CD8-positive, alpha-beta memory T cell (primary cell): ENCODE data around the gene CDHR1. TPM values are rescaled to one million over a fixed set of nuclear protein-coding genes. Genes with fewer than 3 reads are reported as not detected.
"Not testable (repeated sequence)": the region's sequence is repeated elsewhere in the genome, so short reads cannot be mapped to it uniquely, and the experiment has no call there.

Source experiments
- CTCF ChIA-PET: fragments of 350-600 bp; sonication (Branson Sonifier 250); formaldehyde crosslinking; loops from one replicate; lab custom pipeline; 2021; ENCODE audit warnings: antibody characterized with exemption; lab: Charles Lee
- POLR2A ChIA-PET: fragments of 350-600 bp; sonication (Branson Sonifier 250); formaldehyde crosslinking; loops from one replicate; lab custom pipeline; 2021; ENCODE audit warnings: antibody characterized with exemption; lab: Charles Lee
- DNase-seq, 5 donors: peaks; one replicate each; pipeline versions ENCODE4 v3.0.0 to v3.0.0-alpha.2; 2020 to 2022; ENCODE audit warnings: mixed read lengths in 1 of 5
- H3K27ac ChIP-seq: one replicate; pipeline ENCODE4 v1.7.0; 2013; ENCODE audit warnings: low read depth, mild to moderate bottlenecking, low read length, moderate library complexity
- H3K27me3 ChIP-seq: 2 replicates; pipeline ENCODE4 v1.7.0; 2013; ENCODE audit warnings: low read length, mild to moderate bottlenecking; ENCODE audit not compliant: insufficient read depth, poor library complexity, severe bottlenecking
- H3K36me3 ChIP-seq: 2 replicates; pipeline ENCODE4 v1.7.0; 2013; ENCODE audit warnings: mild to moderate bottlenecking, low read length, moderate library complexity; ENCODE audit not compliant: insufficient read depth
- H3K4me1 ChIP-seq: 2 replicates; pipeline ENCODE4 v1.7.0; 2013; ENCODE audit warnings: mild to moderate bottlenecking, low read length, moderate library complexity; ENCODE audit not compliant: insufficient read depth
- H3K4me3 ChIP-seq: 2 replicates; pipeline ENCODE4 v1.7.0; 2013; ENCODE audit warnings: mild to moderate bottlenecking, low read length
- H3K9me3 ChIP-seq: 2 replicates; pipeline ENCODE4 v1.7.0; 2013; ENCODE audit warnings: mild to moderate bottlenecking, low read length
- H3K27ac Mint-ChIP-seq, 8 donors: one replicate each; pipeline ENCODE4 v1.8.0; 2020 to 2021; ENCODE audit warnings: mixed read lengths in 8 of 8, mild to moderate bottlenecking in 6 of 8, inconsistent platforms in 3 of 8, moderate library complexity in 3 of 8
- H3K27me3 Mint-ChIP-seq, 2 donors: one replicate each; pipeline ENCODE4 v1.8.0; 2020 to 2021; ENCODE audit warnings: mixed read lengths in 2 of 2, mild to moderate bottlenecking in 1 of 2, moderate library complexity in 1 of 2
- H3K36me3 Mint-ChIP-seq, 3 donors: one replicate each; pipeline ENCODE4 v1.8.0; 2020 to 2021; ENCODE audit warnings: mixed read lengths in 3 of 3, inconsistent platforms in 1 of 3, mild to moderate bottlenecking in 1 of 3
- H3K4me1 Mint-ChIP-seq, 3 donors: one replicate each; pipeline ENCODE4 v1.8.0; 2020 to 2021; ENCODE audit warnings: mixed read lengths in 3 of 3, inconsistent platforms in 1 of 3, mild to moderate bottlenecking in 1 of 3
- H3K4me3 Mint-ChIP-seq, 7 donors: one replicate each; pipeline ENCODE4 v1.8.0; 2020 to 2021; ENCODE audit warnings: mixed read lengths in 7 of 7, mild to moderate bottlenecking in 6 of 7, moderate library complexity in 4 of 7, inconsistent platforms in 2 of 7
- H3K9me3 Mint-ChIP-seq, 5 donors: one replicate each; pipeline ENCODE4 v1.8.0; 2020 to 2022; ENCODE audit warnings: mixed read lengths in 5 of 5, mild to moderate bottlenecking in 3 of 5, moderate library complexity in 2 of 5, inconsistent platforms in 1 of 5
- polyA plus RNA-seq: library from polyadenylated mRNA; unstranded; fragments of 300-500 nt; fragmentation: Illumina TruSeq; gene quantifications from one replicate; pipeline ENCODE4 v1.2.3, GENCODE V29; 2021
- total RNA-seq, 2 experiments: library from RNA; stranded (reverse); gene quantifications; one replicate each; pipeline ENCODE4 v1.2.3, GENCODE V29; 2021

The CDHR1 gene
- total and polyA plus RNA-seq, 3 experiments from 2014 or later, result 1.4 to 1.7 (median 1.4) TPM

- no peaks in the 10 kb centered on the region for H3K27me3 Mint-ChIP-seq
- peaks cover 3 to 14% (median 13%) of the 10 kb centered on the region in 3 donors for H3K4me1 Mint-ChIP-seq
- peak overlapping the region in 4 of 8 donors; percentile 27 to 80 (median 46) for H3K27ac Mint-ChIP-seq
- H3K36me3 ChIP-seq, result no peaks in the 10 kb centered on the region
- H3K4me3 Mint-ChIP-seq, result no peak overlapping the region
- H3K9me3 ChIP-seq, result no peaks in the 10 kb centered on the region
- POLR2A ChIA-PET, result no interaction called here
- DNase-seq, result no peak
- H3K36me3 Mint-ChIP-seq, result no peaks in the 10 kb centered on the region
- no peak overlapping the region for H3K27ac ChIP-seq
- H3K27me3 ChIP-seq, result no peaks in the 10 kb centered on the region
- H3K4me3 ChIP-seq, result no peak overlapping the region
- H3K9me3 Mint-ChIP-seq, result no peaks in the 10 kb centered on the region
- CTCF ChIA-PET, result no interaction called here
- peaks cover 29% of the 10 kb centered on the region for H3K4me1 ChIP-seq
These were observed 18.9 kb upstream of the CDHR1 start for GRCh38 chr10:84175436-84175835.

DNA sequence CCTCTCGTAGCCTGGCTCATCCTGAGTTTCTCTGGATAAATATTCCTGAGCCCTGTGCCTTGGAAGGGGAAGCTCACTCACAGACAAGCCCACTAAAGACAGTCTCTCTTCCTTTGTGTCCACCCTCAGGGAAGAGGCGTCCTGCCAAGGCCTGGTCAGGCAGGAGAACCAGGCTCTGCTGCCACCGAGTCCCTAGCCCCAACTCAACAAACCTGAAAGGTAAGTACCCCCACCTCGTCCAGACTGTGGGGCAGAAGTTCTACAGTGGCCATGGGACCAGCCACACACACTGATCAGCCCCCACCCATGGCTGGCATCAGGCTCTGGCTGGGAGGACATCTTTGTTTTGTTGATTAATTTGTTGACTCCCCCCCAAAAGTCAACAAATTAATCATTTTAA lies 18.0 kb upstream of the CDHR1 start:
- Histone ChIP-seq H3K4me1 (peaks cover 29% of the 10 kb centered on the region), H3K4me3 (no peak overlapping the region), H3K27ac (peak overlapping the region; percentile 5), H3K36me3 (no peaks in the 10 kb centered on the region), H3K9me3 (no peaks in the 10 kb centered on the region), H3K27me3 (no peaks in the 10 kb centered on the region)
- H3K9me3 Mint-ChIP-seq, result no peaks in the 10 kb centered on the region
- no peak for DNase-seq
- peak overlapping the region in 6 of 8 donors; percentile 89 to 96 (median 94) for H3K27ac Mint-ChIP-seq
- CTCF ChIA-PET, result interaction anchor here (1.5 to 2.4 kb wide), 4 partner anchors 19 to 38 kb away, joined by 6 to 11 read pairs (median 8); no protein-coding TSS in a partner anchor
- H3K4me1 Mint-ChIP-seq, result peaks cover 3 to 14% (median 13%) of the 10 kb centered on the region in 3 donors
- peak overlapping the region in 4 of 7 donors; percentile 2 to 75 (median 66) for H3K4me3 Mint-ChIP-seq
- POLR2A ChIA-PET, result interaction anchor here (1.9 kb wide), 1 partner anchor 18 kb away, joined by 8 read pairs; the partner anchor contains the start of gene CDHR1
- no peaks in the 10 kb centered on the region for H3K36me3 Mint-ChIP-seq
- H3K27me3 Mint-ChIP-seq, result no peaks in the 10 kb centered on the region

GRCh38 chr10:84176836-84177474 lies 17.4 kb upstream of the CDHR1 start:
- CTCF ChIA-PET, result interaction anchor here (0.8 to 2.4 kb wide), 9 partner anchors 13 to 173 kb away, joined by 3 to 11 read pairs (median 4); no protein-coding TSS in a partner anchor
- peaks cover 29% of the 10 kb centered on the region for H3K4me1 ChIP-seq
- peak overlapping the region in 6 of 8 donors; percentile 89 to 96 (median 94) for H3K27ac Mint-ChIP-seq

DNA sequence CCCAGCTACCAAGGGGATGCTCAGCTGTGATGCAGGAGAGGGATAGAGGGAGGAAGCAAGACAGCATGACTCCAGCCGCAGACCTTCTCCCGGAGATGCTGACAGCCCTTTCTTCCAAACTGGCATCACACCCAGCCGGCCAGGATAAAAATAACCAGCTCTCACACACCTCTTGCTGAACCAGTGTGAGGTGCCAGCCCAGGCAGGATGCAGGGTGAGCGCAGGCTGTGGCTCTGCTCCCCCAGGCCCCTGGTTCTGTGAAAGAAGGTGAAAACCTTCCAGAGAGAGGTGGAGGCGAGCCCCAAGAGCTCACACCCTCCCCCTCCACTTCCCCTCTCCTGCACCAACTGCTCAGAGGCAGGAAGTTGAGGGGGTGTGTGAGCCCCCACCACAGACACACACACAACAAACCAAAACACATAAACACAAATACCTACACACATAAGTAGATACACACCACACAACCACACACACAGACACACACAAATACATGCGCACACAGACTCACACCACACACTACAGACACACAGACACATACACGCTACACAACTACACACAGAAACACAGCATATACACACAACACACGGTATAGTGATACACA lies 16.7 kb upstream of the CDHR1 start:
- Mint-ChIP-seq H3K9me3 (no peaks in the 10 kb centered on the region), H3K4me1 (peaks cover 3 to 14% (median 13%) of the 10 kb centered on the region in 3 donors), H3K27ac (no peak overlapping the region), H3K27me3 (no peaks in the 10 kb centered on the region), H3K4me3 (no peak overlapping the region), H3K36me3 (no peaks in the 10 kb centered on the region)
- CTCF ChIA-PET, result interaction anchor here (0.8 to 2.4 kb wide), 10 partner anchors 14 to 173 kb away, joined by 3 to 11 read pairs (median 4); no protein-coding TSS in a partner anchor
- POLR2A ChIA-PET, result interaction anchor here (0.8 to 1.9 kb wide), 5 partner anchors 17 to 39 kb away, joined by 3 to 8 read pairs (median 5); partner anchors contain the start of genes CDHR1 and GHITM
- H3K4me3 ChIP-seq, result no peak overlapping the region
- peak; percentile 53 to 84 (median 59) for DNase-seq
- H3K9me3 ChIP-seq, result no peaks in the 10 kb centered on the region
- H3K36me3 ChIP-seq, result no peaks in the 10 kb centered on the region
- H3K27me3 ChIP-seq, result no peaks in the 10 kb centered on the region
- peaks cover 29% of the 10 kb centered on the region for H3K4me1 ChIP-seq
- H3K27ac ChIP-seq, result peak overlapping the region; percentile 5

More at GRCh38 chr10:84176836-84177474, 17.4 kb upstream of the CDHR1 start:
- Mint-ChIP-seq H3K27me3 (no peaks in the 10 kb centered on the region), H3K4me3 (peak overlapping the region in 5 of 7 donors; percentile 2 to 75 (median 59)), H3K36me3 (no peaks in the 10 kb centered on the region), H3K9me3 (no peaks in the 10 kb centered on the region), H3K4me1 (peaks cover 3 to 14% (median 13%) of the 10 kb centered on the region in 3 donors)
- Histone ChIP-seq H3K27ac (peak overlapping the region; percentile 5), H3K4me3 (no peak overlapping the region), H3K9me3 (no peaks in the 10 kb centered on the region), H3K27me3 (no peaks in the 10 kb centered on the region), H3K36me3 (no peaks in the 10 kb centered on the region)
- no peak for DNase-seq
- POLR2A ChIA-PET, result interaction anchor here (0.8 to 1.9 kb wide), 5 partner anchors 17 to 38 kb away, joined by 3 to 8 read pairs (median 5); partner anchors contain the start of genes CDHR1 and GHITM

GRCh38 chr10:84178160-84178609 lies 16.2 kb upstream of the CDHR1 start:
- Mint-ChIP-seq H3K27ac (no peak overlapping the region), H3K4me1 (peaks cover 3 to 14% (median 13%) of the 10 kb centered on the region in 3 donors), H3K27me3 (no peaks in the 10 kb centered on the region), H3K9me3 (no peaks in the 10 kb centered on the region), H3K4me3 (no peak overlapping the region), H3K36me3 (no peaks in the 10 kb centered on the region)
- Histone ChIP-seq H3K4me3 (no peak overlapping the region), H3K36me3 (no peaks in the 10 kb centered on the region), H3K4me1 (peaks cover 29% of the 10 kb centered on the region), H3K27ac (no peak overlapping the region), H3K9me3 (no peaks in the 10 kb centered on the region), H3K27me3 (no peaks in the 10 kb centered on the region)
- POLR2A ChIA-PET, result interaction anchor here (1.0 to 1.9 kb wide), 4 partner anchors 16 to 39 kb away, joined by 3 to 8 read pairs (median 6); partner anchors contain the start of genes CDHR1 and GHITM
- CTCF ChIA-PET, result interaction anchor here (0.8 to 2.4 kb wide), 8 partner anchors 17 to 172 kb away, joined by 3 to 11 read pairs (median 5); no protein-coding TSS in a partner anchor
- DNase-seq, result no peak

DNA sequence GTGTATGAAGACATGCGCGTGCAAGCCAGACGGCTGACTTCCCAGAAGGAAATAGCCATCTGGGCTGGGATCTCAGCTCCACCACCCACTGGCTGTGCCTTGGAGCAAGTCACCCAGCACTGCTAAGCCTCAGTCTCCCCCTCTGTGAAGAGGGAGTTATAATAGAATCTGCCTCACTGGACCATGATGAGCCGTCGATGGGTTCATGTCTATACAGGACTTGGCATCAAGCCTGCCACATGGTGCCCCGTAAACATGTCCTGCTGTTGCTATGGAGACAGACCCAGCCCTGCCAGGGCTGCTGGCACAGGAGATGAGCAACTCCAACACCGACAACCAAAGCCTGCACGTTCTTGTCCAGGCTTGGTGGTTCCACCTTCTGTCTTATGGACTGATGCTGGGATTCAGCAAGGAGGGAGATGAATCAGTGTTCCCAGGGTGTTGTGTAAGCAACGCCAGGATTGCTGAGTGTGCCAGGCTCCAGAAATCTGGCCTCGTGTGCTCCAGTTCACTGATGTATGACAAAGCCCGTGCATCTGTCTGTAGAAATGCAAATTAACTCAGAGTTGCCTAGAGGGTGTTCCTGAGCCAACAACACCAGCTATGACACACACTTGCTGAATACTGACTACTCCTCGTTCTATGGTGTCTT lies 15.2 kb upstream of the CDHR1 start:
- Mint-ChIP-seq H3K4me1 (peaks cover 4 to 14% (median 13%) of the 10 kb centered on the region in 3 donors), H3K27me3 (no peaks in the 10 kb centered on the region), H3K27ac (no peak overlapping the region), H3K36me3 (no peaks in the 10 kb centered on the region), H3K4me3 (no peak overlapping the region), H3K9me3 (no peaks in the 10 kb centered on the region)
- CTCF ChIA-PET, result no interaction called here
- POLR2A ChIA-PET, result no interaction called here
- H3K9me3 ChIP-seq, result no peaks in the 10 kb centered on the region
- no peak overlapping the region for H3K27ac ChIP-seq
- peak; percentile 14 to 72 (median 26) for DNase-seq
- no peaks in the 10 kb centered on the region for H3K27me3 ChIP-seq
- peaks cover 29% of the 10 kb centered on the region for H3K4me1 ChIP-seq
- no peak overlapping the region for H3K4me3 ChIP-seq
- no peaks in the 10 kb centered on the region for H3K36me3 ChIP-seq

DNA sequence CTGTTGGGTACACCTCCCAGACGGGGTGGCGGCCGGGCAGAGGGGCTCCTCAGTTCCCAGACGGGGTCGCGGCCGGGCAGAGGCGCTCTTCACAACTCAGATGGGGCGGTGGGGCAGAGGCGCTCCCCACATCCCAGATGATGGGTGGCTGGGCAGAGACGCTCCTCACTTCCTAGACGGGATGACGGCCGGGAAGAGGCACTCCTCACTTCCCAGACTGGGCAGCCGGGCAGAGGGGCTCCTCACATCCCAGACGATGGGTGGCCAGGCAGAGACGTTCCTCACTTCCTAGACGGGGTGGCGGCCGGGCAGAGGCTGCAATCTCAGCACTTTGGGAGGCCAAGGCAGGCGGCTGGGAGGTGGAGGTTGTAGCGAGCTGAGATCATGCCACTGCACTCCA lies 14.0 kb upstream of the CDHR1 start:
- Mint-ChIP-seq H3K4me1 (peaks cover 7 to 19% (median 17%) of the 10 kb centered on the region in 3 donors), H3K27ac (peak overlapping the region in 1 of 8 donors; percentile 7)
- DNase-seq, H3K27me3 ChIP-seq, H3K27me3 Mint-ChIP-seq, H3K9me3 Mint-ChIP-seq, H3K36me3 Mint-ChIP-seq, H3K4me3 Mint-ChIP-seq, H3K4me3 ChIP-seq, H3K9me3 ChIP-seq, H3K27ac ChIP-seq, POLR2A ChIA-PET, H3K36me3 ChIP-seq, CTCF ChIA-PET: not testable (repeated sequence)
- peaks cover 29% of the 10 kb centered on the region for H3K4me1 ChIP-seq
